ENCODE data around the gene SCLY. TPM values are rescaled to one million over a fixed set of nuclear protein-coding genes. Genes with fewer than 3 reads are reported as not detected.
A peak's percentile ranks its signal among the peaks of the same experiment; 100 is the strongest.

Gene SCLY
- total and polyA plus RNA-seq, 2 of the 13 experiments (the other 11 are each of a cell fraction or from before 2014, with no cell fraction given), result 27.9 to 38.6 TPM

DNA sequence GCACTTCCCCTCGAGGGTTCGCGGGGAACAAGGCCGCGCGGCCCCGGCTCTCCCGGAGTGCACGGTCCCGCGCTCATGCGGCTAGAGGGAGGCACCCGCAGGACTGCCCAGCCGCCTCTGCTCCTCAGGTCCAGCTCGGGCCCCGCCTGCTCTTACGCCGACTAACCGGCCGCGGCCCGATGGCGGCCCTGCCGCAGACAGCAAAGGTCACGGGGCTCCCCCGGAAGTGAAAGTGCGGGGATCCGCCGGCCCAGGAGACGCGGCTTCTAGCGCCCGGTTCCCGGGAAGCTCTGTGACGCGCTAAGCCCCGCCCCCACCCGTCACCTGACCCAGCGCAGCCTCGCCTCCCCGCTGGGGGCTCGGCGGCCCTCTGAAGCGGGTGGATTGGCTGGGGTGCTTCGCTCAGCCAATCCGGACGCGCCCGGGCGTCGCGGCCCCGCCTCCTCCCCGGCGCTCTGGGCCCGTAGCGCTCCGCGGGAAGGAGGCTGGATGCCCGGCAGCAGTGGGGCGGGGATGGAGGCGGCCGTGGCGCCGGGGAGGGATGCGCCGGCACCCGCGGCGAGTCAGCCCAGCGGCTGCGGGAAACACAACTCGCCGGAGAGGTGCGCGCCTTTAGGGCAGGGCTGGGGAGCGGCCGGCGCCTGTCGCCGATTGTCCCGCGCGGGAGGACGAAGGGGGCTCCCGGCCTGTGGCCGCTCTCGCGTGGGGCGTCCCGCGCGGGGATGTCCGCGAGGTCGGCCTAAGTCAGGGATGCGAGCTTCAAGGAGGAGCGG, at the start of gene SCLY (continued):
- TF ChIP-seq ZBTB3 (CRISPR knock-in tag; IDR thresholded peaks at IDR 0.05; ENCODE audit: borderline replicate concordance, low read depth) (no peak; the same call in 1 of the 2 replicates), FLYWCH1 (CRISPR knock-in tag; IDR thresholded peaks at IDR 0.05) (no peak; the same call in 1 of the 2 replicates), ARNTL (CRISPR knock-in tag; IDR thresholded peaks at IDR 0.05) (no peak), FOXJ3 (CRISPR knock-in tag; IDR thresholded peaks at IDR 0.05; ENCODE audit: borderline replicate concordance) (no peak), ZNF260 (CRISPR knock-in tag; IDR thresholded peaks at IDR 0.05; ENCODE audit: borderline replicate concordance, low read depth) (no peak), EHMT2 (IDR thresholded peaks at IDR 0.05; ENCODE audit: borderline replicate concordance, low read depth, low read length) (no peak), ATM (IDR thresholded peaks at IDR 0.05; ENCODE audit: borderline replicate concordance) (no peak), EP300 (IDR thresholded peaks at IDR 0.05; ENCODE audit: low read depth in 2 of 2, low read length in 2 of 2) (0 out of 4 replicates have a peak, but pooled peaks of 1 of the 2 experiments have one; percentile 35), EP300 (CRISPR knock-in tag; IDR thresholded peaks at IDR 0.05; ENCODE audit: borderline replicate concordance) (no peak), TOE1 (CRISPR knock-in tag; IDR thresholded peaks at IDR 0.05) (no peak; the same call in 1 of the 2 replicates), ZNF720 (CRISPR knock-in tag; IDR thresholded peaks at IDR 0.05) (no peak), THYN1 (CRISPR knock-in tag; IDR thresholded peaks at IDR 0.05; ENCODE audit: borderline replicate concordance, low read depth) (no peak), ZNF292 (CRISPR knock-in tag; IDR thresholded peaks at IDR 0.05; ENCODE audit: borderline replicate concordance, low read depth) (peak; percentile 71), ZNF382 (CRISPR knock-in tag; IDR thresholded peaks at IDR 0.05; ENCODE audit: borderline replicate concordance) (no peak), ETV5 (CRISPR knock-in tag; IDR thresholded peaks at IDR 0.05; ENCODE audit: borderline replicate concordance) (peak; percentile 78), MIXL1 (CRISPR knock-in tag; IDR thresholded peaks at IDR 0.05) (peak; percentile 44; the same call in 1 of the 2 replicates), ISX (CRISPR knock-in tag; conservative IDR thresholded peaks at IDR 0.05) (peak; percentile 64; the same call in 1 of the 2 replicates), YEATS2 (CRISPR knock-in tag; IDR thresholded peaks at IDR 0.05; ENCODE audit: borderline replicate concordance) (peak; percentile 94), ZBTB7B (CRISPR knock-in tag; IDR thresholded peaks at IDR 0.05) (peak; percentile 80; the same call in 1 of the 2 replicates)
- TF ChIP-seq, protein P1, sequence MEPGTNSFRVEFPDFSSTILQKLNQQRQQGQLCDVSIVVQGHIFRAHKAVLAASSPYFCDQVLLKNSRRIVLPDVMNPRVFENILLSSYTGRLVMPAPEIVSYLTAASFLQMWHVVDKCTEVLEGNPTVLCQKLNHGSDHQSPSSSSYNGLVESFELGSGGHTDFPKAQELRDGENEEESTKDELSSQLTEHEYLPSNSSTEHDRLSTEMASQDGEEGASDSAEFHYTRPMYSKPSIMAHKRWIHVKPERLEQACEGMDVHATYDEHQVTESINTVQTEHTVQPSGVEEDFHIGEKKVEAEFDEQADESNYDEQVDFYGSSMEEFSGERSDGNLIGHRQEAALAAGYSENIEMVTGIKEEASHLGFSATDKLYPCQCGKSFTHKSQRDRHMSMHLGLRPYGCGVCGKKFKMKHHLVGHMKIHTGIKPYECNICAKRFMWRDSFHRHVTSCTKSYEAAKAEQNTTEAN (CRISPR knock-in tag; conservative IDR thresholded peaks at IDR 0.05), result no peak
- TF ChIP-seq, protein P2, sequence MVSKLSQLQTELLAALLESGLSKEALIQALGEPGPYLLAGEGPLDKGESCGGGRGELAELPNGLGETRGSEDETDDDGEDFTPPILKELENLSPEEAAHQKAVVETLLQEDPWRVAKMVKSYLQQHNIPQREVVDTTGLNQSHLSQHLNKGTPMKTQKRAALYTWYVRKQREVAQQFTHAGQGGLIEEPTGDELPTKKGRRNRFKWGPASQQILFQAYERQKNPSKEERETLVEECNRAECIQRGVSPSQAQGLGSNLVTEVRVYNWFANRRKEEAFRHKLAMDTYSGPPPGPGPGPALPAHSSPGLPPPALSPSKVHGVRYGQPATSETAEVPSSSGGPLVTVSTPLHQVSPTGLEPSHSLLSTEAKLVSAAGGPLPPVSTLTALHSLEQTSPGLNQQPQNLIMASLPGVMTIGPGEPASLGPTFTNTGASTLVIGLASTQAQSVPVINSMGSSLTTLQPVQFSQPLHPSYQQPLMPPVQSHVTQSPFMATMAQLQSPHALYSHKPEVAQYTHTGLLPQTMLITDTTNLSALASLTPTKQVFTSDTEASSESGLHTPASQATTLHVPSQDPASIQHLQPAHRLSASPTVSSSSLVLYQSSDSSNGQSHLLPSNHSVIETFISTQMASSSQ (IDR thresholded peaks at IDR 0.05; ENCODE audit: low read depth), result no peak
- TF ChIP-seq, protein P2 (CRISPR knock-in tag; IDR thresholded peaks at IDR 0.05; ENCODE audit: borderline replicate concordance), result peak; percentile 73; the same call in 1 of the 2 replicates
- TF ChIP-seq, protein P3, sequence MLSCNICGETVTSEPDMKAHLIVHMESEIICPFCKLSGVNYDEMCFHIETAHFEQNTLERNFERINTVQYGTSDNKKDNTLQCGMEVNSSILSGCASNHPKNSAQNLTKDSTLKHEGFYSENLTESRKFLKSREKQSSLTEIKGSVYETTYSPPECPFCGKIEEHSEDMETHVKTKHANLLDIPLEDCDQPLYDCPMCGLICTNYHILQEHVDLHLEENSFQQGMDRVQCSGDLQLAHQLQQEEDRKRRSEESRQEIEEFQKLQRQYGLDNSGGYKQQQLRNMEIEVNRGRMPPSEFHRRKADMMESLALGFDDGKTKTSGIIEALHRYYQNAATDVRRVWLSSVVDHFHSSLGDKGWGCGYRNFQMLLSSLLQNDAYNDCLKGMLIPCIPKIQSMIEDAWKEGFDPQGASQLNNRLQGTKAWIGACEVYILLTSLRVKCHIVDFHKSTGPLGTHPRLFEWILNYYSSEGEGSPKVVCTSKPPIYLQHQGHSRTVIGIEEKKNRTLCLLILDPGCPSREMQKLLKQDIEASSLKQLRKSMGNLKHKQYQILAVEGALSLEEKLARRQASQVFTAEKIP (CRISPR knock-in tag; IDR thresholded peaks at IDR 0.05; ENCODE audit: borderline replicate concordance), result no peak
